ENCODE results near the gene TRMT13.

- TF ChIP-seq CTCF (IDR thresholded peaks at IDR 0.05; ENCODE audit: insufficient read depth, low read length) (no peak), GABPA (IDR thresholded peaks at IDR 0.05; ENCODE audit: low read depth) (no peak)
Measured at GRCh38 chr1:100183370-100183769, 50.4 kb downstream of the TRMT13 start.

Measured in HL-60 (cell line).